Lower leg skin (tissue), 3 donors: ENCODE results near the gene SETD1A.

Experiments
- POLR2A ChIP-seq, 2 donors: fragments of 450-650 bp; IDR thresholded peaks; one replicate each; pipeline ENCODE4 v1.6.1; 2016 to 2017; ENCODE audit warnings: antibody characterized with exemption in 2 of 2, mild to moderate bottlenecking in 1 of 2, moderate library complexity in 1 of 2
- TF ChIP-seq, protein P1 (sequence below), 3 donors: fragments of 450-650 bp; IDR thresholded peaks; one replicate each; pipeline ENCODE4 v1.5.1; 2016; ENCODE audit warnings: antibody characterized with exemption in 3 of 3, mild to moderate bottlenecking in 3 of 3, moderate library complexity in 2 of 3

DNA sequence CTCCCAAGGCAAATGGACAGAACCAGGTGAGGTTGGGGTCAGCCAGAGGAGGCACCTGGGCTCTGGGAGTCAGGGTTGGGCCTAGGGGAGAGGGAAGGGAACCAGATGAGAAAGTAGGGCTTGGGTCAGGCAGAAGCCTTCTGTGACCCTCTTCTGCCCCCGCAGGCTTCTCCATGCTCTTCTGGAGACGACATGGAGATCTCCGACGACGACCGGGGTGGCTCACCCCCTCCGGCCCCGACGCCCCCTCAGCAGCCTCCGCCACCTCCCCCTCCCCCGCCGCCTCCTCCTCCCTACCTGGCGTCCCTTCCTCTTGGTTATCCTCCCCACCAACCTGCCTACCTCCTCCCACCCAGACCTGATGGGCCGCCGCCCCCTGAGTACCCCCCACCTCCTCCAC, 7.9 kb downstream of the SETD1A start:
- TF ChIP-seq, protein P1, sequence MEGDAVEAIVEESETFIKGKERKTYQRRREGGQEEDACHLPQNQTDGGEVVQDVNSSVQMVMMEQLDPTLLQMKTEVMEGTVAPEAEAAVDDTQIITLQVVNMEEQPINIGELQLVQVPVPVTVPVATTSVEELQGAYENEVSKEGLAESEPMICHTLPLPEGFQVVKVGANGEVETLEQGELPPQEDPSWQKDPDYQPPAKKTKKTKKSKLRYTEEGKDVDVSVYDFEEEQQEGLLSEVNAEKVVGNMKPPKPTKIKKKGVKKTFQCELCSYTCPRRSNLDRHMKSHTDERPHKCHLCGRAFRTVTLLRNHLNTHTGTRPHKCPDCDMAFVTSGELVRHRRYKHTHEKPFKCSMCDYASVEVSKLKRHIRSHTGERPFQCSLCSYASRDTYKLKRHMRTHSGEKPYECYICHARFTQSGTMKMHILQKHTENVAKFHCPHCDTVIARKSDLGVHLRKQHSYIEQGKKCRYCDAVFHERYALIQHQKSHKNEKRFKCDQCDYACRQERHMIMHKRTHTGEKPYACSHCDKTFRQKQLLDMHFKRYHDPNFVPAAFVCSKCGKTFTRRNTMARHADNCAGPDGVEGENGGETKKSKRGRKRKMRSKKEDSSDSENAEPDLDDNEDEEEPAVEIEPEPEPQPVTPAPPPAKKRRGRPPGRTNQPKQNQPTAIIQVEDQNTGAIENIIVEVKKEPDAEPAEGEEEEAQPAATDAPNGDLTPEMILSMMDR (IDR thresholded peaks at IDR 0.05): no peak
- TF ChIP-seq POLR2A (IDR thresholded peaks at IDR 0.05): no peak
